Measurements from ENCODE around the gene EME1.
A peak's percentile ranks its signal among the peaks of the same experiment; 100 is the strongest.
"Not testable (repeated sequence)": the region's sequence is repeated elsewhere in the genome, so short reads cannot be mapped to it uniquely, and the experiment has no call there.

EME1 gene

DNA sequence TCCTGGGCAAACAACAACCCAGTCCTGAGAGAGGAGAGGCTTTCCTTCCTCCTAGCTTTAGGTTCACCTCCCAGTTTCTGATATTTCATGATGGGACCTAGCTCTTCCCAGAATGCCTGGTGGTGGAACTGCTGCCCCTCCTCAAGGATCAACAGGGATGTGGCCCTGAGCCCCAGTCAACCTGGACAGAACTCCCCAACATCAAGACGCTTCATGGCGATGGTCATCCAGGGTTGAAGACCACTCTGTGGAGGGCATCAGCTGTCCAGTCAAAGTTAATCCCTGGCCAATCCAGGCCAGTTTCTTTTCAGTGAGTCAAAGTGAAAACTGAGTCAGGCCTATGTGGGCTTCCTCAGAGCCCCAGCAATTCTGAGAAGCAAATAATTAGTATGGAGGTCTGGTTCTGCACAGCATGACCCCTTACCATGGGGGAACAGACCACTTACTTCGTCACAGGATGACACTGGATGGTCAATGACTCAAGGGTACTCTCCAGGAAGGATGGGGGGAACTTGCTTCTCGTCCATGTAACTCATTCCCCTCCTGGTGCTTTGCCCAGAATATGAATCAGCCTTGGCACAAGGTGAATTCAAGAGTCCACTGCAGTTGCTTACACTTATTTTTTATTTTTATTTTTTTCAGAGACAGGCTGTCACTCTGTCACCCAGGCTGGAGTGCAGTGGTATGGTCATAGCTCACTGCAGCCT lies 41.8 kb upstream of the EME1 start:
- no peaks in the 10 kb centered on the region for H3K36me3 ChIP-seq (ENCODE audit: insufficient read depth, low read length)
- no peak overlapping the region for H3K9ac ChIP-seq (ENCODE audit: insufficient read length)
- H3K9me3 ChIP-seq (ENCODE audit: low read depth, low read length), result no peaks in the 10 kb centered on the region
- no peak for DNase-seq (ENCODE audit: low read depth, low spot score)
- TF ChIP-seq FOXP2 (optimal IDR thresholded peaks at IDR 0.05; ENCODE audit: control extremely low read depth, extremely low read length, insufficient read depth) (no peak), POLR2AphosphoS5 (IDR thresholded peaks at IDR 0.05; ENCODE audit: borderline replicate concordance, low read depth, low read length) (no peak), EZH2 (IDR thresholded peaks at IDR 0.05) (no peak)
- no peak overlapping the region for H3K4me3 ChIP-seq
- no peak overlapping the region for H3K27ac ChIP-seq

DNA sequence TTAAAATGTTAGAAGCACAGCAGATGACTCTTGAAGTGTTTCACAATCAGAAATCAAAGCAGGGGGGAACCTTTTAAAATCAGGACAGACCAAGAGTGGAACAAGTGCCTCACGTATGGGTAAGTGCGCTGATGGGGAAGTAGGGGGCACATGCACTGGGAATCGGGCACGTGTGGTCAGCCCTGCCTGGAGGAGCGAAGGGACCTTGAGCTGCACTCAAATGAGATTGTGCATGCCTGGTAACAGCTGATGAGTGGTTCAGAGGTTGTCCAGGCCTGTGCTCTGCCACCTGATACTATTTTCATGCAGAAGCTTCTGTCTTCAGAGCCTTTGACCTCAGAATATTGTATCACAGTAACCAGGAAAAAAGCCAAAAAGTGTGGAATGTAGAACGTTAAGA lies 40.8 kb upstream of the EME1 start:
- TF ChIP-seq FOXP2 (optimal IDR thresholded peaks at IDR 0.05; ENCODE audit: control extremely low read depth, extremely low read length, insufficient read depth) (no peak), POLR2AphosphoS5 (IDR thresholded peaks at IDR 0.05; ENCODE audit: borderline replicate concordance, low read depth, low read length) (no peak), EZH2 (IDR thresholded peaks at IDR 0.05) (no peak)
- no peaks in the 10 kb centered on the region for H3K9me3 ChIP-seq (ENCODE audit: low read depth, low read length)
- H3K9ac ChIP-seq (ENCODE audit: insufficient read length), result no peak overlapping the region
- H3K36me3 ChIP-seq (ENCODE audit: insufficient read depth, low read length), result no peaks in the 10 kb centered on the region
- no peak overlapping the region for H3K4me3 ChIP-seq
- H3K27ac ChIP-seq, result no peak overlapping the region
- no peak for DNase-seq (ENCODE audit: low read depth, low spot score)

DNA sequence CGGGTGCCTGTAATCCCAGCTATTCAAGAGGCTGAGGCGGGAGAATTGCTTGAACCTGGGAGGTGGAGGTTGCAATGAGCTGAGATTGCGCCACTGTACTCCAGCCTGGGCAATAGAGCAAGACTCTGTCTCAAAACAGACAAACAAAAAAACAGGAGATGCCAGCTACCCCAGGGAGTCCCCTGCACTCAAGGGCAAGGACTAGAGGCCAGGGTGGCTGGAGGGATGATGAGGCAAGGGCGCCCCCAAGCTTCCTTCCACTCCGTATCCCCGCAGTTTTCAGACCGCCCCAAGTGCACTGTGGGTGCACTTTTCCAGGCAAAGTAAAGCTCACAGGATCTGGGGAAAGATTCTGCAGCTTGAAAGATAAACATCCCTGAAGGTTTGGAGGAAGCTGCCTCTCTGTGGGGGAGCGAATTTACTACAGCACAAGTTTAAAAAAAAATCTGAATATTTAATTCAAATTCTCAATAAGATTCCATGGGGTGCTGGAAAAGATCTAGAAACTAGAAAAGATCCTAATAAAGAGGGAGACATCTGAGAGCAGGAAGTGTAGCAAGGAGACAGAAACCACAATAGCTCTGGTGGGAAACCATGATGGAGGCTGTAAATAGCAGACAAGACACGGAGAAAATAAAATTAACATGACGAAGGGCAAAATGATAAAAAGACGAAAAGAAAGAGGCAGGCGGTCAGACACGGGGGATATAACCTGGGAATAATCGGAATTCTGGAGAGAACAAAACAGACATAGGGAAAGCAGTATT lies 39.6 kb upstream of the EME1 start:
- H3K4me3 ChIP-seq, result peak overlapping the region; percentile 64
- DNase-seq (ENCODE audit: low read depth, low spot score), result peak; percentile 82
- not testable (repeated sequence) for H3K9me3 ChIP-seq (ENCODE audit: low read depth, low read length); H3K36me3 ChIP-seq (ENCODE audit: insufficient read depth, low read length)
- peak overlapping the region; percentile 94 for H3K27ac ChIP-seq
- H3K9ac ChIP-seq (ENCODE audit: insufficient read length), result peak overlapping the region; percentile 46

DNA sequence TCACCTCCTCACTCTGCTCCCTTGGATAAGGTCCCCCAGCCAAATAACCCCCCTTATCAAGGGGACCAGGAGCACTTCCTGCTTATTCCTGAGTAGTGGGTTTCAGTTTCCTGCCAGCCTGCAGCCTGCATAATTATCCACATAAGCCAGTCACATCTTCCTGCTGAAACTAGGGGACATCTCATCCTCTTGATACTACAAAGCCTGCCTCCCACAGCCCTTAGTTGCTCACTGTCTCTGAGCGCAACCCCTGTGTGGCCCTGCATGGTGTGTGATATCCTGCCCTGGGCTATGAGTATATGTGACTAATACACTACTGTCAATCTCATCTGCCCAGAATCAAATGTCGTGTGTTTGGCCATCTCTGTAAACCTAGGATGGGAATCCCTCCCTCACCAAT lies 35.1 kb upstream of the EME1 start:
- no peak for TF ChIP-seq POLR2AphosphoS5 (IDR thresholded peaks at IDR 0.05; ENCODE audit: borderline replicate concordance, low read depth, low read length)
- no peak for TF ChIP-seq EZH2 (IDR thresholded peaks at IDR 0.05)
- no peak for TF ChIP-seq FOXP2 (optimal IDR thresholded peaks at IDR 0.05; ENCODE audit: control extremely low read depth, extremely low read length, insufficient read depth)
- Histone ChIP-seq H3K4me3 (no peak overlapping the region), H3K9ac (ENCODE audit: insufficient read length) (no peak overlapping the region), H3K9me3 (ENCODE audit: low read depth, low read length) (0 out of 2 replicates have a peak, but pooled peaks cover 3% of the 10 kb centered on the region), H3K36me3 (ENCODE audit: insufficient read depth, low read length) (no peaks in the 10 kb centered on the region), H3K27ac (no peak overlapping the region)
- no peak for DNase-seq (ENCODE audit: low read depth, low spot score)

DNA sequence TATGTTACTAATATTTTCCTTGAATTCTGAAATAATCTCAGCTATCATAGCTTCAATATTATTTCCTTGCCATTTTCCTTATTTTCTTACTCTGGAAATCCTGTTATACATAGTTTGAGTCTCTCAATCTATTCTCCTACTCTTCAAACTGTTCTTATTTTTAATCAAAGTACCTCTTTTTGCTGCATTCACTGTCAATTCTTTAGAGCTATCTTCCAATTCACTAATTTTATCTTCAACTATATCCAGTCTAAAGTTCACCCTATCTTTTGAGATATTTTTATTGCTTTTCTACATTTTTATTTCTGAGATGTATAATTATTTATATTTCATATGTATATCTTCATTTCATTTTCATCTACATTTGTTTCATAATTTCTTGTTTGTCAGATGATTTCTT lies 34.4 kb upstream of the EME1 start:
- Histone ChIP-seq H3K9ac (ENCODE audit: insufficient read length) (no peak overlapping the region), H3K4me3 (no peak overlapping the region), H3K27ac (no peak overlapping the region), H3K9me3 (ENCODE audit: low read depth, low read length) (0 out of 2 replicates have a peak, but pooled peaks cover 3% of the 10 kb centered on the region), H3K36me3 (ENCODE audit: insufficient read depth, low read length) (no peaks in the 10 kb centered on the region)
- no peak for DNase-seq (ENCODE audit: low read depth, low spot score)
- no peak for TF ChIP-seq EZH2 (IDR thresholded peaks at IDR 0.05)
- TF ChIP-seq POLR2AphosphoS5 (IDR thresholded peaks at IDR 0.05; ENCODE audit: borderline replicate concordance, low read depth, low read length), result no peak
- no peak for TF ChIP-seq FOXP2 (optimal IDR thresholded peaks at IDR 0.05; ENCODE audit: control extremely low read depth, extremely low read length, insufficient read depth)

DNA sequence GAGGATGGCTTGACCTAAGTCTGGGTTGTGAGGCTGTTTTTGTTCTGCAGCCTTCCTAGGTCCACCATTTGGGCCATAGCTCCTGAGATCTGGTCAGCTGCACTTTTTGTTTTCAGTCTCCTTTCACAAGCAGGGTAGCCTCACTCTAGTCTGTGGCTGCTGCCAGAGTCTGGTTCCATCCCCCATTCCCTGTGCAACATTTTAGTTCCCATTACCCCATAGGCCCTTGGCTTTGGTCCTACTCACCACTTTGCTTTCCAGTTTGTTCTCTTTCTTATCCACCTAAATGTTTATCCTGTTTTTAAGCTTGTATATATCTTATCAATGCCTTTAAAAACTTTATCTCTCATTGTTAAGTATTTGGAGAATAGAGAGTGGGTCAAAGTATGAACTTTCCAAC lies 33.6 kb upstream of the EME1 start:
- Histone ChIP-seq H3K4me3 (no peak overlapping the region), H3K9me3 (ENCODE audit: low read depth, low read length) (0 out of 2 replicates have a peak, but pooled peaks cover 3% of the 10 kb centered on the region), H3K9ac (ENCODE audit: insufficient read length) (no peak overlapping the region), H3K27ac (no peak overlapping the region), H3K36me3 (ENCODE audit: insufficient read depth, low read length) (no peaks in the 10 kb centered on the region)
- no peak for DNase-seq (ENCODE audit: low read depth, low spot score)
- TF ChIP-seq EZH2 (IDR thresholded peaks at IDR 0.05) (no peak), POLR2AphosphoS5 (IDR thresholded peaks at IDR 0.05; ENCODE audit: borderline replicate concordance, low read depth, low read length) (no peak), FOXP2 (optimal IDR thresholded peaks at IDR 0.05; ENCODE audit: control extremely low read depth, extremely low read length, insufficient read depth) (no peak)

DNA sequence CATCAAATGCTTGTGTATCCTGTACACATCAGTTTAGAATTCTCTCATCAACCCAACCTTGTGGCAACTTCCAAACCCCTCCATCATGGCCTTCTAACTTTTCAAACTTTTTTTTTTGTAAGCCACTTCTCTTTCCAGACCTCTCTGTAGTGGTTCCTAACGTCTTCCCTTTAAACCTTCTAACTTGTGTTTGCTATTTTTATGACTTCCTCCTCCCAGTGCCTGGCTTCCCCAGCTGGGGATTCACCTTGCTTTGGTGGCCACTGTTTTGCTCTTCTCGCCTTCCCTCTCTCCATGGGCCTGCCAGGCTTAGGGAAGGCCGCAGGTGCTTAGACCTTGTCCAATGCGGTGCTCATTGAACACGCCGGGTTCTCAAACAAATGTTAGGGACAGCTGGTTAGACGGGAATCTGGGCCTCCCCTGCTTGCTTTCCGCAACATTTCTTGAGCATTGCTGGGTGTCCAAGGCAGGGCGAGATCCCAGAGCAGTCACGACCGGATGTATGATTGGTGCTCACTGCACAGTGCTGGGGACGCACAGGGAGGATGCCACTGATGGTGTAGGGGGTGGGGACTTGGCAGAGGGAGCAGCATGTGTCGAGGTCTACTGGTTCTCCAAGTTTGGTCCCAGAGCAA lies 28.2 kb upstream of the EME1 start:
- no peak for DNase-seq (ENCODE audit: low read depth, low spot score)
- H3K9ac ChIP-seq (ENCODE audit: insufficient read length), result no peak overlapping the region
- H3K9me3 ChIP-seq (ENCODE audit: low read depth, low read length), result no peaks in the 10 kb centered on the region
- TF ChIP-seq EZH2 (IDR thresholded peaks at IDR 0.05) (no peak), POLR2AphosphoS5 (IDR thresholded peaks at IDR 0.05; ENCODE audit: borderline replicate concordance, low read depth, low read length) (0 out of 2 replicates have a peak, but pooled peaks have one; percentile 16)
- no peaks in the 10 kb centered on the region for H3K36me3 ChIP-seq (ENCODE audit: insufficient read depth, low read length)
- peak overlapping the region; percentile 94; the same call in 1 of the 2 replicates for H3K4me3 ChIP-seq
- no peak overlapping the region for H3K27ac ChIP-seq

DNA sequence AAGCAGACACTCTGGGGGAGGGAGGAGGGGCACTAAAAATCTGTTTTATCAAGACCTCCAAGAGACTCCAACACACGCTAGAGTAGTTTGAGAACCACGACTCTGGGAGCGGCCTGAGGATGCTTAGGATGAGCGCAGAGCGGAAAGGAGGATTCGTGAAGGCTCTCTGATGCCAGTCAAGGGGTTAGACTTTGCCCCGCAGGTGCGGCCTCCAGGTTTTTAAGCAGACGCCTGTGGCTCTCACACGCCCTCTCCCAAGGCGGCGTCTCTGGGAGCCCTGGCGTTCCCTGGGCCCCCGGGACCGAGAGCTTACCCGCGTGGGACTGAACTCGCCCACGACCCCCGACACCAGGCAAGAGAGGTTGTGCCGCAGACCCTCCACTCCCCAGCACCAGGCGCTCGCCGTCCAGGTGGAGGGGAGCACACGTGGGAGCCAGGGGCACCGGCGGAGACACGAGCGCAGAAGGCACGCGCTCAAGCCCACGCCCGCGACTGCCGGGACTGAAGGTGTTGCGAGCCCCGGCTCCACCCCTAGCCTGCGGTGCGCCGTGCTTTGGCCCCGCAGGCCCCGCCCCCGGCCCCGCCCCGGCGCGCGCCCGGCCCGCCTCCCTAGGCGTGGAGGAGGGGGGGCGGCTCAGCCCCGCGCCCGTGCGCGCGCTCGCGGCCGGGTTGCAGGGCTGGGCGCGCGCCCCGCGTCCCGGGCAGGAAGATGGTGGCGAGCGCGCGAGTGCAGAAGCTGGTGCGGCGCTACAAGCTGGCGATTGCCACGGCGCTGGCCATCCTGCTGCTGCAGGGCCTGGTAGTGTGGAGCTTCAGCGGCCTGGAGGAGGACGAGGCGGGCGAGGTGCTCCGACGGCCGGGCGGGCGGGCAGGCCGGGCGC lies 27.4 kb upstream of the EME1 start, which contains the start of gene XYLT2:
XYLT2 (plus strand) TSS at position 695 of the 881 bp plus-strand sequence; CDS start at position 710, 15 bp downstream.
- Histone ChIP-seq H3K4me3 (peak within 1 kb of the TSS; percentile 94), H3K36me3 (ENCODE audit: insufficient read depth, low read length) (no peaks in the 10 kb centered on the region), H3K9ac (ENCODE audit: insufficient read length) (peak within 1 kb of the TSS; percentile 85), H3K27ac (no peak within 1 kb of the TSS), H3K9me3 (ENCODE audit: low read depth, low read length) (no peaks in the 10 kb centered on the region)
- DNase-seq (ENCODE audit: low read depth, low spot score), result no peak
- TF ChIP-seq POLR2AphosphoS5 (IDR thresholded peaks at IDR 0.05; ENCODE audit: borderline replicate concordance, low read depth, low read length) (peak; percentile 88), EZH2 (IDR thresholded peaks at IDR 0.05) (no peak)
